Left colon (tissue), 2 donors: ENCODE data around the gene SHC2. TPM values are rescaled to one million over a fixed set of nuclear protein-coding genes. Genes with fewer than 3 reads are reported as not detected.
"Not testable (repeated sequence)": the region's sequence is repeated elsewhere in the genome, so short reads cannot be mapped to it uniquely, and the experiment has no call there.

Experiments used
- ATAC-seq: fragments of 200-7000 bp; cut with Tn5 transposase; one replicate; pipeline ENCODE4 v1.9.1; 2020; ENCODE audit warnings: mild to moderate bottlenecking, moderate library complexity
- DNase-seq, 2 donors: peaks; one replicate each; pipeline ENCODE4 v3.0.0-alpha.2; 2020
- intact Hi-C, 2 donors: fragments of 100-400 bp; cut with DNase I in 1 of 2; cut with micrococcal nuclease in 1 of 2; formaldehyde crosslinking; loops; one replicate each; pipeline versions ENCODE4 v1.11.2 to v1.14.0; 2022; cut with DNase I, micrococcal nuclease
- total RNA-seq, 2 donors: library from RNA; stranded (reverse); fragmentation: NEBNext Ultra II Directional; extraction: Animal tissue kit (Norgen Biotek cat#: 25700); gene quantifications; one replicate each; pipeline ENCODE4 v1.2.1, GENCODE V29; 2021
- donor health status: DM: no; HTN: no; CAD: no.
- donor health status: DM: yes; HTN: yes; CAD: no.

SHC2 gene
- total RNA-seq, 2 donors from 2014 or later = 4.7 to 9.4 TPM

GRCh38 chr19:493391-494170 is 32.7 kb upstream of the SHC2 start:
- no peak for DNase-seq
- ATAC-seq = no peak
- intact Hi-C loops = no loop called here

- ATAC-seq (no peak), DNase-seq (no peak)
- intact Hi-C loops = no loop called here
Measured at GRCh38 chr19:492091-492531, 31.3 kb upstream of the SHC2 start.

- ATAC-seq = no peak
- no peak for DNase-seq
- intact Hi-C loops = no loop called here
Measured at GRCh38 chr19:491146-491741, 30.4 kb upstream of the SHC2 start.

GRCh38 chr19:489418-490196 is 28.8 kb upstream of the SHC2 start:
- ATAC-seq = peak; percentile 40
- intact Hi-C loops = loop anchor here in 1 of 2 donors (10.0 kb wide), 1 partner anchor 85 kb away; the partner anchor contains the start of gene C2CD4C
- no peak for DNase-seq

- DNase-seq (peak; percentile 95 to 98), ATAC-seq (peak; percentile 97)
- intact Hi-C loops = loop anchor here in 1 of 2 donors (10.0 kb wide), 1 partner anchor 84 kb away; the partner anchor contains the start of gene C2CD4C
Measured at GRCh38 chr19:488505-489417, 27.9 kb upstream of the SHC2 start.

GRCh38 chr19:485583-486236 is 24.9 kb upstream of the SHC2 start:
- intact Hi-C loops = loop anchor here in 1 of 2 donors (10.0 kb wide), 1 partner anchor 81 kb away; the partner anchor contains the start of gene C2CD4C
- DNase-seq (no peak), ATAC-seq (no peak)

GRCh38 chr19:485077-485476 is 24.2 kb upstream of the SHC2 start:
- intact Hi-C loops = loop anchor here in 1 of 2 donors (10.0 kb wide), 1 partner anchor 80 kb away; the partner anchor contains the start of gene C2CD4C
- DNase-seq (no peak), ATAC-seq (no peak)

GRCh38 chr19:484494-484893 is 23.7 kb upstream of the SHC2 start:
- intact Hi-C loops = loop anchor here in 1 of 2 donors (10.0 kb wide), 1 partner anchor 80 kb away; the partner anchor contains the start of gene C2CD4C
- ATAC-seq (no peak), DNase-seq (no peak)

- intact Hi-C loops = loop anchor here in 1 of 2 donors (10.0 kb wide), 1 partner anchor 79 kb away; the partner anchor contains the start of gene C2CD4C
- ATAC-seq (no peak), DNase-seq (no peak)
Measured at GRCh38 chr19:483332-484072, 22.7 kb upstream of the SHC2 start.

GRCh38 chr19:482186-483041 is 21.6 kb upstream of the SHC2 start:
- DNase-seq (no peak), ATAC-seq (no peak)
- intact Hi-C loops = loop anchor here in 1 of 2 donors (10.0 kb wide), 1 partner anchor 78 kb away; the partner anchor contains the start of gene C2CD4C

- ATAC-seq, DNase-seq: not testable (repeated sequence)
- intact Hi-C loops = loop anchor here in 1 of 2 donors (10.0 kb wide), 1 partner anchor 76 kb away; the partner anchor contains the start of gene C2CD4C
Measured at GRCh38 chr19:481100-481499, 20.3 kb upstream of the SHC2 start.

- DNase-seq = peak; percentile 62 to 87
- peak; percentile 95 for ATAC-seq
- intact Hi-C loops = loop anchor here in 1 of 2 donors (10.0 kb wide), 1 partner anchor 75 kb away; the partner anchor contains the start of gene C2CD4C
Measured at GRCh38 chr19:480016-480855, 19.4 kb upstream of the SHC2 start.

GRCh38 chr19:478976-479375 is 18.1 kb upstream of the SHC2 start:
- ATAC-seq (no peak), DNase-seq (no peak)
- intact Hi-C loops = no loop called here

GRCh38 chr19:478236-478903 is 17.5 kb upstream of the SHC2 start:
- intact Hi-C loops = no loop called here
- no peak for ATAC-seq
- no peak for DNase-seq
